HEK293 (cell line): Measurements from ENCODE around the gene DBF4B.

ENCODE experiments used
- CTCF ChIA-PET: fragments of 350-600 bp; formaldehyde crosslinking; extraction: SDS; loops from one replicate; lab custom pipeline; 2021; ENCODE audit warnings: antibody characterized with exemption; lab: Yijun Ruan, JAX
- POLR2A ChIA-PET: fragments of 300-600 bp; formaldehyde crosslinking; extraction: SDS; loops from one replicate; lab custom pipeline; 2020; ENCODE audit warnings: antibody characterized with exemption, inconsistent platforms; lab: Yijun Ruan, JAX
- H3K27ac ChIP-seq: fragments of 200-500 bp; sonication (Bioruptor generic); 2 replicates; pipeline ENCODE4 v1.5.1; 2014; ENCODE audit warnings: low read depth, low read length, control low read depth, inconsistent platforms; ENCODE audit errors: extremely low read depth
- H3K36me3 ChIP-seq, 2 experiments: fragments of 200-500 bp in 1 of 2; sonication (Bioruptor generic) in 1 of 2; 1 replicate in 1 of 2; 2 replicates in 1 of 2; pipeline ENCODE4 v1.5.1; 2014 to 2017; ENCODE audit warnings: inconsistent platforms in 2 of 2, low read length in 2 of 2; ENCODE audit not compliant: control insufficient read depth in 2 of 2, insufficient read depth in 1 of 2
- H3K4me1 ChIP-seq: fragments of 200-500 bp; sonication (Bioruptor generic); 2 replicates; pipeline ENCODE4 v1.5.1; 2014; ENCODE audit warnings: mild to moderate bottlenecking, low read length, inconsistent platforms; ENCODE audit not compliant: control insufficient read depth, insufficient read depth
- H3K4me3 ChIP-seq: 2 replicates; pipeline ENCODE4 v1.5.1; 2011; ENCODE audit warnings: low read depth, mild to moderate bottlenecking, control low read depth, low read length, moderate library complexity
- H3K9me3 ChIP-seq: fragments of 200-500 bp; sonication (Bioruptor generic); 2 replicates; pipeline ENCODE4 v1.5.1; 2014; ENCODE audit warnings: low read depth, low read length, inconsistent platforms; ENCODE audit not compliant: control insufficient read depth, insufficient read depth
- BCL11A ChIP-seq: fragments of 450-650 bp; formaldehyde crosslinking; IDR thresholded peaks from 2 replicates; pipeline ENCODE4 v1.5.1; 2016; ENCODE audit warnings: low read depth, missing biosample characterization, missing genetic modification characterization
- BCL11B ChIP-seq: fragments of 450-650 bp; formaldehyde crosslinking; IDR thresholded peaks from 2 replicates; pipeline ENCODE4 v1.5.1; 2016; ENCODE audit warnings: low read depth, missing biosample characterization, missing genetic modification characterization
- MZF1 ChIP-seq: fragments of 450-650 bp; formaldehyde crosslinking; IDR thresholded peaks from 2 replicates; pipeline ENCODE4 v1.5.1; 2017; ENCODE audit warnings: missing biosample characterization, missing genetic modification characterization, borderline replicate concordance
- REPIN1 ChIP-seq: fragments of 450-650 bp; formaldehyde crosslinking; IDR thresholded peaks from 2 replicates; pipeline ENCODE4 v1.5.1; 2017; ENCODE audit warnings: missing biosample characterization, missing genetic modification characterization, low read depth
- SETDB1 ChIP-seq: IDR thresholded peaks from one replicate; pipeline ENCODE4 v1.6.1; 2017; ENCODE audit warnings: mild to moderate bottlenecking, low read length, moderate library complexity, mixed read lengths; ENCODE audit not compliant: insufficient read length
- ZNF133 ChIP-seq: fragments of 450-650 bp; formaldehyde crosslinking; IDR thresholded peaks from 2 replicates; pipeline ENCODE4 v1.5.1; 2016; ENCODE audit warnings: missing biosample characterization, missing genetic modification characterization
- ZNF19 ChIP-seq: fragments of 450-650 bp; formaldehyde crosslinking; IDR thresholded peaks from 2 replicates; pipeline ENCODE4; 2016; ENCODE audit warnings: missing biosample characterization, missing genetic modification characterization, low read depth
- ZNF24 ChIP-seq: fragments of 450-650 bp; formaldehyde crosslinking; IDR thresholded peaks from 2 replicates; pipeline ENCODE4 v1.5.1; 2016; ENCODE audit warnings: missing biosample characterization, missing genetic modification characterization
- ZNF354C ChIP-seq: fragments of 450-650 bp; formaldehyde crosslinking; IDR thresholded peaks from 2 replicates; pipeline ENCODE4 v1.5.1; 2016; ENCODE audit warnings: missing biosample characterization, missing genetic modification characterization, low read depth, borderline replicate concordance
- ZNF433 ChIP-seq: fragments of 450-650 bp; formaldehyde crosslinking; IDR thresholded peaks from 2 replicates; pipeline ENCODE4 v1.5.1; 2016; ENCODE audit warnings: missing biosample characterization, missing genetic modification characterization, low read depth
- ZNF624 ChIP-seq: fragments of 450-650 bp; formaldehyde crosslinking; IDR thresholded peaks from 2 replicates; pipeline ENCODE4 v1.5.1; 2017; ENCODE audit warnings: missing biosample characterization, missing genetic modification characterization
- ZNF654 ChIP-seq: fragments of 450-650 bp; formaldehyde crosslinking; IDR thresholded peaks from 2 replicates; pipeline ENCODE4 v1.5.1; 2016; ENCODE audit warnings: low read depth, missing biosample characterization, missing genetic modification characterization
- ZNF843 ChIP-seq: fragments of 450-650 bp; formaldehyde crosslinking; IDR thresholded peaks from 2 replicates; pipeline ENCODE4 v1.5.1; 2016; ENCODE audit warnings: missing biosample characterization, missing genetic modification characterization
- TF ChIP-seq, protein P1 (sequence below): fragments of 450-650 bp; formaldehyde crosslinking; IDR thresholded peaks from 2 replicates; pipeline ENCODE4 v1.5.1; 2016; ENCODE audit warnings: missing biosample characterization, missing genetic modification characterization, borderline replicate concordance
- TF ChIP-seq, protein P2 (sequence below): fragments of 450-650 bp; formaldehyde crosslinking; IDR thresholded peaks from 2 replicates; pipeline ENCODE4 v1.5.1; 2016; ENCODE audit warnings: missing biosample characterization, missing genetic modification characterization
- TF ChIP-seq, protein P3 (sequence below): fragments of 450-650 bp; formaldehyde crosslinking; IDR thresholded peaks from 2 replicates; pipeline ENCODE4 v1.5.1; 2016; ENCODE audit warnings: missing biosample characterization, missing genetic modification characterization
- TF ChIP-seq, protein P4 (sequence below): fragments of 450-650 bp; formaldehyde crosslinking; IDR thresholded peaks from 2 replicates; pipeline ENCODE4 v1.5.1; 2016; ENCODE audit warnings: missing biosample characterization, missing genetic modification characterization
- TF ChIP-seq, protein P5 (sequence below): fragments of 450-650 bp; formaldehyde crosslinking; IDR thresholded peaks from 2 replicates; pipeline ENCODE4 v1.5.1; 2016; ENCODE audit warnings: missing biosample characterization, missing genetic modification characterization

Gene DBF4B

DNA sequence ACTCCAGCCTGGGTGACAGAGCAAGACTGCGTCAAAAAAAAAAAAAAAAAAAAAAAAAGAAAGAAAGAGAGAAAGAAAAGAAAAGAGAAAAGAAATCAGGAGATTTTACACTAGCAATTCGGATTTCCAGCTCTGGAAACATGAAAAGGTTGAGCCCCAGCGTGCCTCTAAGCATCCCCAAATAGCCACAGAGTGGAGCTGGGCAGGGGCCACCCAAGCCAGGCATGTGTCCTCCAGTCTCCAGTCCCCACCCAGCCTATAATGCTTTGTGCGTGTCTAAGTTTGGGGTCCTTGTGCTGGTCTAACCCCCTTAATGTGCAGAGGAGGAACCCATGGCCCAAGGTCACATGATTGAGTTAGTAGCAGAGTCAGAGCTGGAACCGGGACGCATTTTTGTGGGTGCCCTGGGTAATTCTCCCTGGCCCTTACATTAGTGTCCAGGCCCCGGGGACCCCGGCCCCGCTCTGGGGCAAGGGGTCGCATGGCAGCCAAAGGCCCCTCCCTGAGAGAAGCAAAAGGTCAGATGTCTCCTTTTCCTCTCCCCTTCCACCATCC lies 70.3 kb downstream of the DBF4B start (continued):
- TF ChIP-seq, protein P1, sequence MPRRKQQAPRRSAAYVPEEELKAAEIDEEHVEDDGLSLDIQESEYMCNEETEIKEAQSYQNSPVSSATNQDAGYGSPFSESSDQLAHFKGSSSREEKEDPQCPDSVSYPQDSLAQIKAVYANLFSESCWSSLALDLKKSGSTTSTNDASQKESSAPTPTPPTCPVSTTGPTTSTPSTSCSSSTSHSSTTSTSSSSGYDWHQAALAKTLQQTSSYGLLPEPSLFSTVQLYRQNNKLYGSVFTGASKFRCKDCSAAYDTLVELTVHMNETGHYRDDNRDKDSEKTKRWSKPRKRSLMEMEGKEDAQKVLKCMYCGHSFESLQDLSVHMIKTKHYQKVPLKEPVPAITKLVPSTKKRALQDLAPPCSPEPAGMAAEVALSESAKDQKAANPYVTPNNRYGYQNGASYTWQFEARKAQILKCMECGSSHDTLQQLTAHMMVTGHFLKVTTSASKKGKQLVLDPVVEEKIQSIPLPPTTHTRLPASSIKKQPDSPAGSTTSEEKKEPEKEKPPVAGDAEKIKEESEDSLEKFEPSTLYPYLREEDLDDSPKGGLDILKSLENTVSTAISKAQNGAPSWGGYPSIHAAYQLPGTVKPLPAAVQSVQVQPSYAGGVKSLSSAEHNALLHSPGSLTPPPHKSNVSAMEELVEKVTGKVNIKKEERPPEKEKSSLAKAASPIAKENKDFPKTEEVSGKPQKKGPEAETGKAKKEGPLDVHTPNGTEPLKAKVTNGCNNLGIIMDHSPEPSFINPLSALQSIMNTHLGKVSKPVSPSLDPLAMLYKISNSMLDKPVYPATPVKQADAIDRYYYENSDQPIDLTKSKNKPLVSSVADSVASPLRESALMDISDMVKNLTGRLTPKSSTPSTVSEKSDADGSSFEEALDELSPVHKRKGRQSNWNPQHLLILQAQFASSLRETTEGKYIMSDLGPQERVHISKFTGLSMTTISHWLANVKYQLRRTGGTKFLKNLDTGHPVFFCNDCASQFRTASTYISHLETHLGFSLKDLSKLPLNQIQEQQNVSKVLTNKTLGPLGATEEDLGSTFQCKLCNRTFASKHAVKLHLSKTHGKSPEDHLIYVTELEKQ (tag by site-specific recombination): no peak
- TF ChIP-seq, protein P2, sequence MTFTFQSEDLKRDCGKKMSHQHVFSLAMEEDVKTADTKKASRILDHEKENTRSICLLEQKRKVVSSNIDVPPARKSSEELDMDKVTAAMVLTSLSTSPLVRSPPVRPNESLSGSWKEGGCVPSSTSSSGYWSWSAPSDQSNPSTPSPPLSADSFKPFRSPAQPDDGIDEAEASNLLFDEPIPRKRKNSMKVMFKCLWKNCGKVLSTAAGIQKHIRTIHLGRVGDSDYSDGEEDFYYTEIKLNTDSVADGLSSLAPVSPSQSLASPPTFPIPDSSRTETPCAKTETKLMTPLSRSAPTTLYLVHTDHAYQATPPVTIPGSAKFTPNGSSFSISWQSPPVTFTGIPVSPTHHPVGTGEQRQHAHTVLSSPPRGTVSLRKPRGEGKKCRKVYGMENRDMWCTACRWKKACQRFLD (tag by site-specific recombination): no peak
- no peak for TF ChIP-seq ZNF354C (tag by site-specific recombination)
- TF ChIP-seq ZNF19 (tag by site-specific recombination): no peak
- TF ChIP-seq, protein P3, sequence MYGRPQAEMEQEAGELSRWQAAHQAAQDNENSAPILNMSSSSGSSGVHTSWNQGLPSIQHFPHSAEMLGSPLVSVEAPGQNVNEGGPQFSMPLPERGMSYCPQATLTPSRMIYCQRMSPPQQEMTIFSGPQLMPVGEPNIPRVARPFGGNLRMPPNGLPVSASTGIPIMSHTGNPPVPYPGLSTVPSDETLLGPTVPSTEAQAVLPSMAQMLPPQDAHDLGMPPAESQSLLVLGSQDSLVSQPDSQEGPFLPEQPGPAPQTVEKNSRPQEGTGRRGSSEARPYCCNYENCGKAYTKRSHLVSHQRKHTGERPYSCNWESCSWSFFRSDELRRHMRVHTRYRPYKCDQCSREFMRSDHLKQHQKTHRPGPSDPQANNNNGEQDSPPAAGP: no peak
- no peak for TF ChIP-seq SETDB1
- TF ChIP-seq ZNF433 (tag by site-specific recombination): no peak

DNA sequence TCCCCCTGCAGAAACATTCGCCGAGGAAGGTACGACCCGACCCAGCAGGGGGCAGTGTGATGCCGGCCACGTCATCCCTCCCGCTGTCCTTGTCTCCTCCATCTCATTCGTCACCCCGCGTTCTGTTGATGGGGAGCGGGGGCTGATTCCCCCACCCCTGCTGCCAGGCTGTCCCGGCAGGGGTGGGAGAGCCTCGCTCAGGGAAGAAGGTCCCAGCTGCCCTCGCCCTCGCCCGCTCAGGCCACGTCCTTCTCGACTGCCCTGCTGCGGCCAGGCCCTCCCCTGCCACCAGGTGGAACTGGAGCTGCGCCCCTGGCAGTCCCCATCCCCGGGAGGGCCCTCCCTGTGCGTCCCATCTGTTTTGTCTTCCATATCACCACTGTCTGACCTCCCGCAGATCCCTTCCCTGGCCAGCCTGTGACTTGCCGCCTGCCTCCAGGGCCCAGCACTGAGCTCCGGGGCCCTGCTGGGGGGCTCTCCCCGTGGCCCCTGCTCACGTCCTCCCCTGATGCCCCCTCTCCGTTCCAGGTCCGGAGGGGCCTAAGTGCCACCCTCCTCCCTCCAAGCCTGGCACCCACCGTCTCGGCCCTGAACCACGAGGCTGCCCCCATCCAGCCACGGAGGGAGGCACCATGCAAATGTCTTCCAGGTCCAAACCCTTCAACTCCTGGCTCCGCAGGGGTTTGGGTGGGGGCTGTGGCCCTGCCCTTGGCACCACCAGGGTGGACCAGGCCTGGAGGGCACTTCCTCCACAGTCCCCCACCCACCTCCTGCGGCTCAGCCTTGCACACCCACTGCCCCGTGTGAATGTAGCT lies 71.0 kb downstream of the DBF4B start:
- peak overlapping the region; percentile 9; the same call in 1 of the 2 replicates for H3K27ac ChIP-seq
- POLR2A ChIA-PET: interaction anchor here (0.6 to 1.4 kb wide), 5 partner anchors 41 to 369 kb away, joined by 3 to 5 read pairs (median 3); partner anchors contain the start of gene HEXIM1
- TF ChIP-seq, protein P4, sequence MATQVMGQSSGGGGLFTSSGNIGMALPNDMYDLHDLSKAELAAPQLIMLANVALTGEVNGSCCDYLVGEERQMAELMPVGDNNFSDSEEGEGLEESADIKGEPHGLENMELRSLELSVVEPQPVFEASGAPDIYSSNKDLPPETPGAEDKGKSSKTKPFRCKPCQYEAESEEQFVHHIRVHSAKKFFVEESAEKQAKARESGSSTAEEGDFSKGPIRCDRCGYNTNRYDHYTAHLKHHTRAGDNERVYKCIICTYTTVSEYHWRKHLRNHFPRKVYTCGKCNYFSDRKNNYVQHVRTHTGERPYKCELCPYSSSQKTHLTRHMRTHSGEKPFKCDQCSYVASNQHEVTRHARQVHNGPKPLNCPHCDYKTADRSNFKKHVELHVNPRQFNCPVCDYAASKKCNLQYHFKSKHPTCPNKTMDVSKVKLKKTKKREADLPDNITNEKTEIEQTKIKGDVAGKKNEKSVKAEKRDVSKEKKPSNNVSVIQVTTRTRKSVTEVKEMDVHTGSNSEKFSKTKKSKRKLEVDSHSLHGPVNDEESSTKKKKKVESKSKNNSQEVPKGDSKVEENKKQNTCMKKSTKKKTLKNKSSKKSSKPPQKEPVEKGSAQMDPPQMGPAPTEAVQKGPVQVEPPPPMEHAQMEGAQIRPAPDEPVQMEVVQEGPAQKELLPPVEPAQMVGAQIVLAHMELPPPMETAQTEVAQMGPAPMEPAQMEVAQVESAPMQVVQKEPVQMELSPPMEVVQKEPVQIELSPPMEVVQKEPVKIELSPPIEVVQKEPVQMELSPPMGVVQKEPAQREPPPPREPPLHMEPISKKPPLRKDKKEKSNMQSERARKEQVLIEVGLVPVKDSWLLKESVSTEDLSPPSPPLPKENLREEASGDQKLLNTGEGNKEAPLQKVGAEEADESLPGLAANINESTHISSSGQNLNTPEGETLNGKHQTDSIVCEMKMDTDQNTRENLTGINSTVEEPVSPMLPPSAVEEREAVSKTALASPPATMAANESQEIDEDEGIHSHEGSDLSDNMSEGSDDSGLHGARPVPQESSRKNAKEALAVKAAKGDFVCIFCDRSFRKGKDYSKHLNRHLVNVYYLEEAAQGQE (tag by site-specific recombination): no peak
- TF ChIP-seq ZNF654 (tag by site-specific recombination): peak; percentile 83
- no peak for TF ChIP-seq ZNF624 (tag by site-specific recombination)
- no peak for TF ChIP-seq BCL11B (tag by site-specific recombination)
- TF ChIP-seq ZNF24 (tag by site-specific recombination): peak; percentile 63; the same call in 1 of the 2 replicates
- no peak for TF ChIP-seq ZNF19 (tag by site-specific recombination)
- TF ChIP-seq, protein P1 (tag by site-specific recombination): no peak
- TF ChIP-seq BCL11A (tag by site-specific recombination): peak; percentile 24; the same call in 1 of the 2 replicates
- TF ChIP-seq ZNF133 (tag by site-specific recombination): no peak
- no peak for TF ChIP-seq REPIN1 (tag by site-specific recombination)
- peak; percentile 32; the same call in 1 of the 2 replicates for TF ChIP-seq MZF1 (tag by site-specific recombination)
- TF ChIP-seq, protein P5, sequence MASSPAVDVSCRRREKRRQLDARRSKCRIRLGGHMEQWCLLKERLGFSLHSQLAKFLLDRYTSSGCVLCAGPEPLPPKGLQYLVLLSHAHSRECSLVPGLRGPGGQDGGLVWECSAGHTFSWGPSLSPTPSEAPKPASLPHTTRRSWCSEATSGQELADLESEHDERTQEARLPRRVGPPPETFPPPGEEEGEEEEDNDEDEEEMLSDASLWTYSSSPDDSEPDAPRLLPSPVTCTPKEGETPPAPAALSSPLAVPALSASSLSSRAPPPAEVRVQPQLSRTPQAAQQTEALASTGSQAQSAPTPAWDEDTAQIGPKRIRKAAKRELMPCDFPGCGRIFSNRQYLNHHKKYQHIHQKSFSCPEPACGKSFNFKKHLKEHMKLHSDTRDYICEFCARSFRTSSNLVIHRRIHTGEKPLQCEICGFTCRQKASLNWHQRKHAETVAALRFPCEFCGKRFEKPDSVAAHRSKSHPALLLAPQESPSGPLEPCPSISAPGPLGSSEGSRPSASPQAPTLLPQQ (tag by site-specific recombination): peak; percentile 59; the same call in 1 of the 2 replicates
- TF ChIP-seq ZNF843: no peak

More for the DNA sequence above, 71.0 kb downstream of the DBF4B start:
- Histone ChIP-seq H3K4me1 (no peaks in the 10 kb centered on the region), H3K4me3 (peak overlapping the region; percentile 44), H3K9me3 (no peaks in the 10 kb centered on the region), H3K36me3 (peaks cover 0 to 14% of the 10 kb centered on the region in 2 experiments; a peak in 1 of 3 replicates)
- CTCF ChIA-PET: interaction anchor here (0.6 to 18.2 kb wide), 50 partner anchors 8 to 456 kb away, joined by 3 to 461 read pairs (median 4); partner anchors contain the start of genes ACBD4, GJC1 and HIGD1B
